TTC549 (cell line): ENCODE data around the gene TRAF1.

ENCODE experiments used
- FAIRE-seq: peaks from 2 replicates; lab custom pipeline; 2012; peaks lifted over from hg19 to GRCh38; lab: Jason Lieb, UNC

TRAF1 gene

GRCh38 chr9:120868676-120869359 is 57.8 kb downstream of the TRAF1 start:
- no peak for FAIRE-seq

DNA sequence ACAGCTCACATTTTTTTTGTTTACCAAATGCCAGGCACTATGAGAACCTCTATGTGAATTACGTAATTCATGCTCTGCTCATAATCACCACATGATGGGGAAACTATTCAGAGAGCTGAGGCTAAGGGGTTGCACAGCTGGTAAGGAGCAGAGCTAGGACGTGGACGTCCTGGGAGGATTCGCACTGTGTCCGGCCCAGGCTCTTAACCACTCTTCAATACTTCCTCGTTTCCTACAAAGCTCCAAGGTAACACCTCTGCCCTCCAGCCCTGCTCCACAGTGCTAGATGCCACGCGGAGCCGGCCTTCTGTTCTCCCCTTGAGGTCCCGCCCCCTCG is 58.3 kb downstream of the TRAF1 start:
- no peak for FAIRE-seq

DNA sequence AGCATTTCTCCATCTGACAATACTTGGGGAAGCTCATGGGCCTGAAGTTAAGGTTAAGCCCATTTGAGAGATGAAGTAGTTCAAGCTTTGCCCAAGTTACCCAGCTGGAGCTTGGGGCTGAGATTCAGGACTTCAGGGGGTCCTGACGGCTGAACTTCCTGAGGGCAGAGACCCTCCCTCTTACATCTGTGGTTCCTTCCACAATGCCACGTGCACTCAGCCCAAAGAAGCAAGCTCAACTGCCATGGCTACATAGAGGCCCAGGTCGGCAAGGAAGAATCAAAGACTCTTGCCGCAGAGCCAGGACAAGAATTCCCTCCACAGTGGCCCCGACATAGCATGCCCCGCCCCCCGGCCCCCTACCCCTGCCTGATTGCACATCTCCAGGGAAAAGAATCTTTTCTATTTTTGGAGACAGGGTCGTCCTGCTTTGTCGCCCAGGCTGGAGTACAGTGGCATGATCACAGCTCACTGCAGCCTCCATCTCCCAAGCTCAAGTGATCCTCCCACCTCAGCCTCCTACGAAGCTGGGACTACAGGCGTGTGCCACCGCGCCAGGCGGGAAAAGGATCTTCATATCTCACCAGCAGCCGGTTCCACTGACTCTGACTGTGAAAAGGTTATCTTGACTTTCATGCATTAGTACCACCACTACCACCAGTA is 58.8 kb downstream of the TRAF1 start:
- no peak for FAIRE-seq

GRCh38 chr9:120866651-120867050 is 59.9 kb downstream of the TRAF1 start:
- no peak for FAIRE-seq

GRCh38 chr9:120865809-120866208 is 60.8 kb downstream of the TRAF1 start:
- FAIRE-seq: no peak

GRCh38 chr9:120865176-120865575 is 61.4 kb downstream of the TRAF1 start:
- FAIRE-seq: no peak

GRCh38 chr9:120864719-120865118 is 61.9 kb downstream of the TRAF1 start:
- FAIRE-seq: no peak

- FAIRE-seq: no peak
These were observed 62.8 kb downstream of the TRAF1 start for GRCh38 chr9:120863833-120864232.

- FAIRE-seq: no peak
These were observed 64.1 kb downstream of the TRAF1 start for GRCh38 chr9:120862452-120862851.

DNA sequence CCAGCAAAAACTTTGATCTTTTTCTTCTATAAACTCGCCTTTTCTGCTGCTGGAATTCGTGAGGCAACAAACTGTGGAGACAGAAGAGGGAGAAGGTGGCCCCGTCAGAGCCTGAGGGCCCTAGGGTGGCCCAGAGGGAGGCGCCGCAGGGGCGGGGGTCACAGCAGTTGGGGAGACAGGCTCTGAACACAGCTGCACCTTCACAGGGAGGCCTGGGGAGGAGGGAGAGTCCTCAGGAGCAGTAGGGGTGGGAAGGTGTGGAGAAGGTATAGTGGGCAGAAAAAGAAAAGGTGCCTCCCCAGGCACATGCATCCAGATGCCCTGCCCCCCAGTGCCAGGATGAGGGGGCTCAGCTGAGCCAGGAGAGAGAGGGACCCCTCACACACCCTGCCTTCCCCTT is 64.7 kb downstream of the TRAF1 start:
- FAIRE-seq: no peak

DNA sequence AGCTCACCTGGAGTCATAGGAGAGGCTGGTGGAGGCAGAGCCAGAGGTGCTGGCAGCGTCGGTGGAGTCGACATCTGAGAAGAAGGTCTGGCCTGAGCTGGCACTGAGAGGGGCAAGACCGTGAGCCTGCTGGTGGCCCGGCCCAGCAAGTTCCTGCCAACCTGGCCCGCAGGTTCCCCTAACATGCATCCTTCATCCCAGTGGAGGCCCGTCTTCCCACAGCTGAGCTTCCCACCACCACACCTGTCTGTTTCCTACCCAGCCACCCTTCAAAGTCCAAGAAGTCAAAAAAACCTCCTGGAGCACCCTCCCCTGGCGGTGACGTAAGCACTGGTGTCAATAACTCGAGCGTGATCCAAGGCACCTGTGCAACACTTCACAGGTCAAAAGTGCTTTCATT is 66.5 kb downstream of the TRAF1 start:
- no peak for FAIRE-seq

DNA sequence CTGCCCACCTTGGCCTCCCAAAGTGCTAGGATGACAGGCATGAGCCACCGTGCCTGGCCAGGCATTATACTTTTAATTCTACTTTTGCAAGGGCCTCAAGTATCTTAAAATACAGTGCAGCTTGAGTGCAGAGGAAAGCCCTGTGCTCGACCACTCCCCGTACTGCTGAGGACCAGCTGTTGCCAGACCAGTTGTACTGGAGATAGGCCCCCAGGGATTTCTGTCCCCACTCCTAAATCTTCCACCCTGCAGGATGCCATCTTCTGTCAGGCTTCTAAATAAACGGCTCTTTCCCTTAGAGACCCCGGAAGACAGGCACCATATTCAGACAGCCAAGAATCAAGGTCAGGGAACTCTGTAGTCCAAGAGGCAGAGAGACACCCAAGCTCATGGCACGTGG is 67.2 kb downstream of the TRAF1 start:
- no peak for FAIRE-seq

DNA sequence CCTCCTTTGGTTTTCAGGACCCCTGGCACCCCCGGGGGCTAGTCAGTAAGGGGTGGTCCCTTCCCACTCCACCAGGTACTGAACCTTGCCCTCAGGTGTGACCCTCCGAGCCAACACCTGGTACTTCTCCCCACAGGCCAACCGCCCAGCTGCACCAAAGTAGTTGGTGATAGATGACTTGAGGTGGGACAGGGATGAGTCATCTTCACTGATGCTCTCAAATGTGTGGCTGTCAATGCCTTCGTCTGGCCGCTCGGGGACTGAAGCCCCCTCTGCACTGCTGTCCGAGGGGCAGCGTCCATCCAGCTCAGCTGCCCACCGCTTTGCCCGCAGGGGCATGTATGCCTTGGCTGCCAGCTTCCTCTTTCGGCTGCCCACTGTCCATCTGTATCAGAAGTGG is 68.7 kb downstream of the TRAF1 start:
- FAIRE-seq: no peak

DNA sequence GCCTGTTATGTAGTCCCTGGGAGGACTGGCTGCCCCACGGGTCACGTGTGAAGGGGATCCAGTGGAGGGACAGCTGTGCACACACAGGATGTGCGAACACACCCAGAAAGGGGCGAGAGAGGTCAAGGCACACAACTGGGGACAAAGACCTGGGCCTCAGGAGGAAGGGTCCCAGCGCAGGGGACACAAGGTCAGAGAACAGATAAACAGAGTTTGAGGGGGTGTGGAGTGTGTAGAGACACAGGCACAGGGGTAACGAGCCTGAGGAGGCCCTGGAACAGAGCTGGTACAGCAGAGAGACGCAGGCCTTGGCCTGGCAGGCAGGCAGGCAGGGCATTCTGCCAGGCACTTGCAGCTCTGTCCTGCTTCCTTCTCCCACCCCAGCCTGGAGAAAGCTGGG is 69.1 kb downstream of the TRAF1 start:
- FAIRE-seq: no peak

- no peak for FAIRE-seq
These were observed 69.9 kb downstream of the TRAF1 start for GRCh38 chr9:120856700-120857099.

GRCh38 chr9:120855827-120856670 is 70.5 kb downstream of the TRAF1 start:
- no peak for FAIRE-seq

GRCh38 chr9:120854596-120855327 is 71.8 kb downstream of the TRAF1 start:
- FAIRE-seq: no peak

- no peak for FAIRE-seq
These were observed 73.4 kb downstream of the TRAF1 start for GRCh38 chr9:120853198-120853597.
